ENCODE data around the gene ECHS1.

DNA sequence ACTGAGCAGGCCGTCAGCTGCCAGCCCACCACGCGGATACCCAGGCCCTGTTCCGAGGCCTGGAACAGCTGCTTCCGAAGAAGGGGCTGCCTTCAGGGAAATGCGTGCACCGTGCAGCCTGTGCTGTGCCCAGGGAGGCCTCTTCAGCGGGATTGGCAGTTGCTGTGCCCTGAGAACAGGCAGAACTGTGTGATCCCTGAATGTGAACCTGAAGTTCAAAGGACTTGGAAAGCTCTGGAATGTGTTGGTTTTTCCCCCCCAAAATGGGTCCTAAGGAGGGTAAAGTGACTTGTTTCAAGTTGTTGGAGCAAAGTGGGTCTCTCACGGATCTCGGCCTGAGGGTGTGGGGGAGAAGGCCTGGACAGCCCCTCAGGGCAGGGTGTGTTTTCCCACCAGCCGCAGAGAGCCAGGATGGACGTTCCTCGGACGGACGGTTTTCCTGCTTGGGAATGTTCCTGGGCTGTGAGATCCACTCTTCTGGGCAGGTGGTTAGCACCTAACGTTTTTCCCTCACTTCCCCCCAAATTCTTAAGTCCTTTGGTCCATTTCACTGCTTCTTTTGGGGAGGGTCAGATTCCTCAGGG lies 49.2 kb upstream of the ECHS1 start:
- no peak for TF ChIP-seq ZNF561 (tag by site-specific recombination; IDR thresholded peaks at IDR 0.05; ENCODE audit: borderline replicate concordance)
- no peak for TF ChIP-seq ZNF324 (tag by site-specific recombination; IDR thresholded peaks at IDR 0.05)
- TF ChIP-seq, protein P1, sequence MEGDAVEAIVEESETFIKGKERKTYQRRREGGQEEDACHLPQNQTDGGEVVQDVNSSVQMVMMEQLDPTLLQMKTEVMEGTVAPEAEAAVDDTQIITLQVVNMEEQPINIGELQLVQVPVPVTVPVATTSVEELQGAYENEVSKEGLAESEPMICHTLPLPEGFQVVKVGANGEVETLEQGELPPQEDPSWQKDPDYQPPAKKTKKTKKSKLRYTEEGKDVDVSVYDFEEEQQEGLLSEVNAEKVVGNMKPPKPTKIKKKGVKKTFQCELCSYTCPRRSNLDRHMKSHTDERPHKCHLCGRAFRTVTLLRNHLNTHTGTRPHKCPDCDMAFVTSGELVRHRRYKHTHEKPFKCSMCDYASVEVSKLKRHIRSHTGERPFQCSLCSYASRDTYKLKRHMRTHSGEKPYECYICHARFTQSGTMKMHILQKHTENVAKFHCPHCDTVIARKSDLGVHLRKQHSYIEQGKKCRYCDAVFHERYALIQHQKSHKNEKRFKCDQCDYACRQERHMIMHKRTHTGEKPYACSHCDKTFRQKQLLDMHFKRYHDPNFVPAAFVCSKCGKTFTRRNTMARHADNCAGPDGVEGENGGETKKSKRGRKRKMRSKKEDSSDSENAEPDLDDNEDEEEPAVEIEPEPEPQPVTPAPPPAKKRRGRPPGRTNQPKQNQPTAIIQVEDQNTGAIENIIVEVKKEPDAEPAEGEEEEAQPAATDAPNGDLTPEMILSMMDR (tag by site-specific recombination; IDR thresholded peaks at IDR 0.05): no peak
- no peak for TF ChIP-seq ZNF214 (tag by site-specific recombination; IDR thresholded peaks at IDR 0.05; ENCODE audit: borderline replicate concordance)
- TF ChIP-seq KLF9 (tag by site-specific recombination; IDR thresholded peaks at IDR 0.05; ENCODE audit: low read depth): no peak
- TF ChIP-seq ZNF239 (tag by site-specific recombination; IDR thresholded peaks at IDR 0.05): no peak
- no peak for TF ChIP-seq ZNF571 (tag by site-specific recombination; IDR thresholded peaks at IDR 0.05)
- TF ChIP-seq, protein P2, sequence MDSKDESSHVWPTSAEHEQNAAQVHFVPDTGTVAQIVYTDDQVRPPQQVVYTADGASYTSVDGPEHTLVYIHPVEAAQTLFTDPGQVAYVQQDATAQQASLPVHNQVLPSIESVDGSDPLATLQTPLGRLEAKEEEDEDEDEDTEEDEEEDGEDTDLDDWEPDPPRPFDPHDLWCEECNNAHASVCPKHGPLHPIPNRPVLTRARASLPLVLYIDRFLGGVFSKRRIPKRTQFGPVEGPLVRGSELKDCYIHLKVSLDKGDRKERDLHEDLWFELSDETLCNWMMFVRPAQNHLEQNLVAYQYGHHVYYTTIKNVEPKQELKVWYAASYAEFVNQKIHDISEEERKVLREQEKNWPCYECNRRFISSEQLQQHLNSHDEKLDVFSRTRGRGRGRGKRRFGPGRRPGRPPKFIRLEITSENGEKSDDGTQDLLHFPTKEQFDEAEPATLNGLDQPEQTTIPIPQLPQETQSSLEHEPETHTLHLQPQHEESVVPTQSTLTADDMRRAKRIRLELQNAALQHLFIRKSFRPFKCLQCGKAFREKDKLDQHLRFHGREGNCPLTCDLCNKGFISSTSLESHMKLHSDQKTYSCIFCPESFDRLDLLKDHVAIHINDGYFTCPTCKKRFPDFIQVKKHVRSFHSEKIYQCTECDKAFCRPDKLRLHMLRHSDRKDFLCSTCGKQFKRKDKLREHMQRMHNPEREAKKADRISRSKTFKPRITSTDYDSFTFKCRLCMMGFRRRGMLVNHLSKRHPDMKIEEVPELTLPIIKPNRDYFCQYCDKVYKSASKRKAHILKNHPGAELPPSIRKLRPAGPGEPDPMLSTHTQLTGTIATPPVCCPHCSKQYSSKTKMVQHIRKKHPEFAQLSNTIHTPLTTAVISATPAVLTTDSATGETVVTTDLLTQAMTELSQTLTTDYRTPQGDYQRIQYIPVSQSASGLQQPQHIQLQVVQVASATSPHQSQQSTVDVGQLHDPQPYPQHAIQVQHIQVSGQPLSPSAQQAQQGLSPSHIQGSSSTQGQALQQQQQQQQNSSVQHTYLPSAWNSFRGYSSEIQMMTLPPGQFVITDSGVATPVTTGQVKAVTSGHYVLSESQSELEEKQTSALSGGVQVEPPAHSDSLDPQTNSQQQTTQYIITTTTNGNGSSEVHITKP (tag by site-specific recombination; IDR thresholded peaks at IDR 0.05): no peak
- no peak for TF ChIP-seq SP2 (tag by site-specific recombination; IDR thresholded peaks at IDR 0.05)
